Measurements from ENCODE around the gene MARK1. TPM values are rescaled to one million over a fixed set of nuclear protein-coding genes. Genes with fewer than 3 reads are reported as not detected.

The MARK1 gene
- total and polyA plus RNA-seq, 10 of the 15 experiments (the other 5 are each of a cell fraction or from before 2014, with no cell fraction given): 0.02 to 0.67 (median 0.12) TPM; not detected in 6

GRCh38 chr1:220699044-220699443 is 171.1 kb downstream of the MARK1 start:
- Histone ChIP-seq H3K27me3 (replicated peaks in 1 of 2; ENCODE audit: control insufficient read depth in 2 of 2, insufficient read depth in 2 of 2, low read length in 1 of 2) (no peaks in the 10 kb centered on the region), H3K36me3 (ENCODE audit: control insufficient read depth in 2 of 2, insufficient read depth in 2 of 2, low read length in 1 of 2) (no peaks in the 10 kb centered on the region), H3K9ac (ENCODE audit: control insufficient read depth, insufficient read depth, low read length) (no peak overlapping the region), H3K27ac (ENCODE audit: control insufficient read depth, insufficient read depth) (no peak overlapping the region), H3K9me3 (replicated peaks; ENCODE audit: control insufficient read depth, insufficient read depth, low read length) (no peaks in the 10 kb centered on the region; the same call in 2 of the 3 replicates), H4K20me1 (ENCODE audit: control insufficient read depth, insufficient read depth) (no peaks in the 10 kb centered on the region), H3K4me1 (ENCODE audit: control insufficient read depth, insufficient read depth, low read length) (no peaks in the 10 kb centered on the region), H2AFZ (ENCODE audit: control insufficient read depth, low read depth, low read length) (no peak overlapping the region), H3K4me2 (ENCODE audit: control insufficient read depth, insufficient read depth) (no peak overlapping the region), H3K79me2 (ENCODE audit: control insufficient read depth, insufficient read depth, low read length) (no peaks in the 10 kb centered on the region), H3K4me3 (no peak overlapping the region)
- ATAC-seq (no peak), DNase-seq (ENCODE audit: low read depth, low spot score) (no peak), FAIRE-seq (no peak)
- intact Hi-C loops (cut with micrococcal nuclease; ENCODE audit: unreplicated experiment) (no loop called here), in situ Hi-C loops (cut with MboI) (no loop called here)
- POLR2A ChIA-PET: interaction anchor here (1.0 kb wide), 1 partner anchor 70 kb away, joined by 3 read pairs; no protein-coding TSS in a partner anchor
- RAD21 ChIA-PET (ENCODE audit: unreplicated experiment): no interaction called here
- TF ChIP-seq, protein P1, sequence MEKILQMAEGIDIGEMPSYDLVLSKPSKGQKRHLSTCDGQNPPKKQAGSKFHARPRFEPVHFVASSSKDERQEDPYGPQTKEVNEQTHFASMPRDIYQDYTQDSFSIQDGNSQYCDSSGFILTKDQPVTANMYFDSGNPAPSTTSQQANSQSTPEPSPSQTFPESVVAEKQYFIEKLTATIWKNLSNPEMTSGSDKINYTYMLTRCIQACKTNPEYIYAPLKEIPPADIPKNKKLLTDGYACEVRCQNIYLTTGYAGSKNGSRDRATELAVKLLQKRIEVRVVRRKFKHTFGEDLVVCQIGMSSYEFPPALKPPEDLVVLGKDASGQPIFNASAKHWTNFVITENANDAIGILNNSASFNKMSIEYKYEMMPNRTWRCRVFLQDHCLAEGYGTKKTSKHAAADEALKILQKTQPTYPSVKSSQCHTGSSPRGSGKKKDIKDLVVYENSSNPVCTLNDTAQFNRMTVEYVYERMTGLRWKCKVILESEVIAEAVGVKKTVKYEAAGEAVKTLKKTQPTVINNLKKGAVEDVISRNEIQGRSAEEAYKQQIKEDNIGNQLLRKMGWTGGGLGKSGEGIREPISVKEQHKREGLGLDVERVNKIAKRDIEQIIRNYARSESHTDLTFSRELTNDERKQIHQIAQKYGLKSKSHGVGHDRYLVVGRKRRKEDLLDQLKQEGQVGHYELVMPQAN (conservative IDR thresholded peaks at IDR 0.05): no peak
- no peak for TF ChIP-seq HDAC6 (IDR thresholded peaks at IDR 0.05; ENCODE audit: unreplicated experiment)
- no peak for TF ChIP-seq SREBF1 (IDR thresholded peaks at IDR 0.05; ENCODE audit: low read length)
- no peak for TF ChIP-seq ESRRA (IDR thresholded peaks at IDR 0.05; ENCODE audit: low read length)
- TF ChIP-seq TCF7 (IDR thresholded peaks at IDR 0.05; ENCODE audit: borderline replicate concordance): no peak
- TF ChIP-seq TAF1 (IDR thresholded peaks at IDR 0.05; ENCODE audit: borderline replicate concordance, low read depth, low read length): no peak
- TF ChIP-seq PML (IDR thresholded peaks at IDR 0.05; ENCODE audit: low read length): no peak
- no peak for TF ChIP-seq MYC (IDR thresholded peaks at IDR 0.05; ENCODE audit: insufficient read depth, insufficient read length, insufficient replicate concordance, low read length, severe bottlenecking)
- no peak for TF ChIP-seq RAD51 (IDR thresholded peaks at IDR 0.05)
- TF ChIP-seq CBX5 (IDR thresholded peaks at IDR 0.05; ENCODE audit: low read depth): no peak
- no peak for TF ChIP-seq SUZ12 (IDR thresholded peaks at IDR 0.05; ENCODE audit: unreplicated experiment)
- no peak for TF ChIP-seq MTA3 (IDR thresholded peaks at IDR 0.05; ENCODE audit: borderline replicate concordance, low read length)
- no peak for TF ChIP-seq NFIC (IDR thresholded peaks at IDR 0.05; ENCODE audit: low read depth, low read length)
- no peak for TF ChIP-seq SIN3A (IDR thresholded peaks at IDR 0.05; ENCODE audit: low read depth, low read length)
- WGBS (ENCODE audit: insufficient coverage, insufficient replicate concordance, low lambda C conversion rate, missing lambda C conversion rate): 60% methylated on average over 3 of the region's 3 CpGs
- BruUV-seq (replicated peaks): no TSS peak
- CTCF ChIA-PET: interaction anchor here (1.0 to 3.1 kb wide), 5 partner anchors 17 to 482 kb away, joined by 3 to 14 read pairs (median 6); no protein-coding TSS in a partner anchor
- SMC1A ChIA-PET (ENCODE audit: uncharacterized antibody, unreplicated experiment): interaction anchor here (1.2 kb wide), 1 partner anchor 12 kb away, joined by 4 read pairs; no protein-coding TSS in a partner anchor

Measured in GM12878 (cell line).